SH-SY5Y (cell line): Measurements from ENCODE around the gene IL17D.

ENCODE experiments used
- GATA2 ChIP-seq: IDR thresholded peaks from 2 replicates; pipeline ENCODE4 v1.6.1; 2011; ENCODE audit warnings: mild to moderate bottlenecking, low read depth, low read length
- GATA3 ChIP-seq: IDR thresholded peaks from 2 replicates; pipeline ENCODE4 v1.6.1; 2011; ENCODE audit warnings: low read depth, mild to moderate bottlenecking, low read length, moderate library complexity

Gene IL17D

GRCh38 chr13:20721454-20722357 lies 18.2 kb downstream of the IL17D start:
- no peak for TF ChIP-seq GATA2
- no peak for TF ChIP-seq GATA3

- no peak for TF ChIP-seq GATA2
- no peak for TF ChIP-seq GATA3
These were observed 24.4 kb downstream of the IL17D start for GRCh38 chr13:20727856-20728255.

DNA sequence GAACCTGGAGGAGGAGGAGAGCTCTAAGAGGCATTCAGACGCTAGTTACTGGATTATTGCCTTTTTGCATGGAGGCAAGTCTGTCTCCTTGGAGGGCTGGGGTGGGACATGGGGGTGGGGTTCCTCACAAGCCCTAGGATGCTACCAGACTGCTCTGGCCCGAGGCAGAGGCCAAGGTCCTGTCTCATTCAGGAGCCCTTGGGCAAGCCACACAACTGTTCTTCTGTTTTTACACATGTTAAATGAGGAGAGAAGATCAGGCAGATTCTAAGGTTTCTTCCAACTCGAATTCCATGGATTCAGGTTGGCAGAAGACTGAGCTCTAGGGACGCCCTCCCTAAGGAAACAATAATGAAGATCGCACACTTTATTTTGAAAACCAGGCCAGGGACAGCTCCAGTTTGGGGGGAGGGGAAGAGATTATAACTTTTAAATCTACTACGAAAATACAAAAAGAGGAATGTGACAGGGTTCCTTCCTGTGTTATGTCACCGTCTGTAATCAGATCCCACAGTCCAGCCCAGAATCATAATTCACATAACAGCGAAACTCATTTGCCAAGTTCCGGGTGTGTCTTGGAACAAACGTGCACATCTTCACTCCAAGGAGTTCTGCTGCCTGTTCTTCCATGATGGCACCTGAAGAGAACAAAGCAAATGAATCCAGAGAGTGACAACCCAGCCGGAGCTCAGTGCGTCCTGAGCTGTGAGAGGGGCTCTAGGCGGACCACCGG lies 25.2 kb downstream of the IL17D start:
- TF ChIP-seq GATA2 (no peak), GATA3 (no peak)

DNA sequence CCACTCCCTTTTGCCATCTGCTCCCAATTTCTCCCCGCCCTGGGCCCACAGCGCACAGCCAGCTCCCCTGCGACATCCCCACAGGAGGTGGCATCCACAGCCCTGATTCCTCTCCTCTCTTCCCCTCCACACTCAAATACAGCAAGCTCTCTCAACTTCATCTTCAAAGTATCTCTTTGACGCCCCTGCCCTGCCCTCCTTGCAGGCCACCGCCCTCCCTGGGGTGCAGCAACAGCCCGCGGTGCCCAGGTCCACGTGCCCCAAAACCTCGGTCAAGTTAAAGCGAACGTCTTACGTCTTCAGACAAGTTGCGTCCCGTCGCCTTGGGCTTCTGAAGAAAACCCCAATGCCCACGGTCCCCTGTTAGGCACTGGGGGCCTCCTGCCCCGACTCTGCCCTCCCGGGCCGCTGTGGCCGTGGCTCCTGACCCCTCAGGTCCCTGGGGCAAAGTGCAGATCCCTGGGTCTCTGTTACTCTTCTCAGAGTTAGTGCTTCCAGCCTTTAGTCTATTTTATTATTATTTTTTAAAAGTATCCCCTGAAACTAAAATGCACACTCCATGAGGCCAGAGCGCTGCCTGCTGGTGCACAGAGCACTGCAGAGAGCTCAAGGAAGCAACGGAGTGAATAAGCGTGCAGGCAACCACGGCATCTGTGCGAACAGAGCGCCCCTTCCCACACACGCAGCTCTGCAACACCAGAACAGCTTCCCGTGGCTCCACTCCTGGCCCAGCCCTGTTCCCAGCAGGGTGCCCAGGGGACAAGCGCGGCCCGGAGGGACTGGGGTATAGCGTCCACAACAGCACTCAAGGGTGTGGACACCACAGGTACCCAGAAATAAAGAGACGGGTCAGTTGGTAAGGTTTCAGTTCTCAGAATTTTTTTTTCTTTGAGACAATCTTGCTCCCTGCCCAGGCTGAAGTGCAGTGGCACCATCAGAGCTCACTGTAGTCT lies 26.4 kb downstream of the IL17D start:
- TF ChIP-seq GATA2 = no peak

- TF ChIP-seq GATA3 (no peak), GATA2 (no peak)
These were observed 35.1 kb downstream of the IL17D start for GRCh38 chr13:20738616-20739015.

- TF ChIP-seq GATA3 (no peak), GATA2 (no peak)
These were observed 36.5 kb downstream of the IL17D start for GRCh38 chr13:20740021-20740420.

- TF ChIP-seq GATA2 (no peak), GATA3 (no peak)
These were observed 45.9 kb downstream of the IL17D start for GRCh38 chr13:20749377-20749776.

- TF ChIP-seq GATA2 (no peak), GATA3 (no peak)
These were observed 50.5 kb downstream of the IL17D start for GRCh38 chr13:20754009-20754408.

DNA sequence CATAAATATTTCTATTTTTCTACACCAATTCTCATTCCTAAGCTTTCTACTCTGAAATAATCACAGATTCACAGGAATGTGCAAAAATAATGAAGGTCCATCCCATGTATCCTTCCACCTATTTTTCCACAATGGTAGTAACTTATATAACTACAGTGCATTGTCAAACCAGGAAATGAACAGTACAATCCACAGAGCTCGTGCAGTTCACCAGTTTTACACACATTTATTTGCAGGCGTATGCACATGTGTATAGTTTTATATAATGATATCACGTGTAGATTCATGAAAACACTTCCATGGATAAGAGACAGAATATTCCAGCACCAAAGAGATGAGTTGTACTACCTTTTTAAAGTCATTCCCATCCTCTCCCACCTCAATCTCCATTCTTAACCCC lies 57.4 kb downstream of the IL17D start:
- no peak for TF ChIP-seq GATA3

DNA sequence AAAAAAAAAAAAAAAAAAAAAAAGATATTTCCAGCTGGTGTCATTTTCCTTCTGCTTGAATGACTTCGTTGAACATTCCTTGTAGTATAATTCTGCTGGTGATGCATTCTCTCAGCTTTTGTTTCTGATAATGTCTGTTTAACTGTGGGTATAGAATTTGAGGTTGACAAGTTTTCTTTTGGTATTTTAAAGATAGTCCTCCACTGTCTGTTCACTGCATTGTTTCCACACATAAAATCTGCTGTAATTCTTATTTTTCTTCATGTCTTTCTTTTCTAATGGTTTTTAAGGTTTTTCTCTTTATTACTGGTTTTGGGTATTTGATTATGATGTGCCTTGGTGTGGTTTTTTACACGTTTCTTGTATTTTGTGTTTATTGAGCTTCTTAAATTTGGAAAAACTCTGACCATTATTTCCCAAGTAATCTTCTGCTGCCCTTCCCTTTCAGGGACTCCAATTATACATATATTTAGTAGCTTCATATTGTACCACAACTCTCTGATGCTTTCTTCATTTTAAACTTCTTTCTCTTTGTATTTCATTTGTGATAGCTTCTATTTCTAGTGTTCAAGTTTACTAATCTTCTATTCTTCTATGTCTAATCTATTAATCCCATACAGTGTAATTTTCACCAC lies 63.9 kb downstream of the IL17D start:
- no peak for TF ChIP-seq GATA3
- TF ChIP-seq GATA2 = no peak

- TF ChIP-seq GATA3 (no peak), GATA2 (no peak)
These were observed 65.6 kb downstream of the IL17D start for GRCh38 chr13:20769091-20769490.

DNA sequence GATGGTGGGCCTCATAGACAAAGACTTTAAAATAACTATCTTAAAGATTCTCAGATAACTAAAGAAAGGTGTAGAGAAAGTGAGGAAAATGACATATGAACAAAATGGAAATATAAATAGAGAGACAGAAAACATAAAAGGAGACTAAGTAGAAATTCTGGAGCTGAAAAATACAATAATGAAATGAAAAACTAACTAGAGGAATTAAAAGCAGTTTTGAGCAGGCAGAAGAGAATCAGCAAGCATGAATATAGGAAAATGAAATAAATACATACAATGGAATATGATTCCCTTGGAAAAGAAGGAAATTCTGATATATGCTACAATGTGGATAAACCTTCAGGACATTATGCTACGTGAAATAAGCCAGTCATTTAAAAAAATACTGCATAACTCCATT lies 66.3 kb downstream of the IL17D start:
- TF ChIP-seq GATA3 (no peak), GATA2 (no peak)
